Measurements from ENCODE around the gene VPS39. TPM values are rescaled to one million over a fixed set of nuclear protein-coding genes. Genes with fewer than 3 reads are reported as not detected.
A peak's percentile ranks its signal among the peaks of the same experiment; 100 is the strongest.

The VPS39 gene
- total and polyA plus RNA-seq, 12 donors = 24.9 to 55.0 (median 48.9) TPM

GRCh38 chr15:42210696-42211095 is 2.6 kb upstream of the VPS39 start:
- Histone ChIP-seq H3K9me3 (no peaks in the 10 kb centered on the region), H3K27me3 (no peaks in the 10 kb centered on the region), H3K4me3 (no peak overlapping the region), H3K4me1 (peaks cover 2 to 26% (median 20%) of the 10 kb centered on the region in 9 donors), H3K27ac (no peak overlapping the region), H3K36me3 (peaks cover 0 to 71% (median 22%) of the 10 kb centered on the region in 9 donors)
- WGBS, 2 donors = 95 to 96% methylated on average over 4 of the region's 4 CpGs
- TF ChIP-seq CTCF (IDR thresholded peaks at IDR 0.05) = no peak
- intact Hi-C loops (cut with DNase I) = no loop called here
- ATAC-seq (no peak), DNase-seq (no peak)

GRCh38 chr15:42206406-42206805 is 1.7 kb downstream of the VPS39 start:
- intact Hi-C loops (cut with DNase I) = no loop called here
- peaks cover 2 to 31% (median 21%) of the 10 kb centered on the region in 9 donors for H3K4me1 ChIP-seq
- 78 to 82% methylated on average over 4 of the region's 4 CpGs for WGBS, 2 donors
- no peaks in the 10 kb centered on the region for H3K9me3 ChIP-seq
- TF ChIP-seq CTCF (IDR thresholded peaks at IDR 0.05) = no peak
- DNase-seq (no peak), ATAC-seq (no peak)
- H3K27ac ChIP-seq = no peak overlapping the region
- H3K4me3 ChIP-seq = peak overlapping the region in 1 of 10 donors; percentile 73
- no peaks in the 10 kb centered on the region for H3K27me3 ChIP-seq
- H3K36me3 ChIP-seq = peaks cover 0 to 41% (median 14%) of the 10 kb centered on the region in 9 donors

GRCh38 chr15:42203891-42204290 is 4.2 kb downstream of the VPS39 start:
- WGBS, 2 donors = 91% methylated on average over 3 of the region's 3 CpGs

GRCh38 chr15:42202653-42203052 is 5.5 kb downstream of the VPS39 start:
- 65 to 71% methylated on average over 2 of the region's 2 CpGs for WGBS, 2 donors
- no peak overlapping the region for H3K4me3 ChIP-seq
- DNase-seq = no peak
- TF ChIP-seq CTCF (IDR thresholded peaks at IDR 0.05) = no peak
- H3K9me3 ChIP-seq = no peaks in the 10 kb centered on the region
- peaks cover 0 to 45% (median 12%) of the 10 kb centered on the region in 9 donors for H3K36me3 ChIP-seq
- H3K27me3 ChIP-seq = no peaks in the 10 kb centered on the region
- no peak overlapping the region for H3K27ac ChIP-seq
- intact Hi-C loops (cut with DNase I) = no loop called here
- peaks cover 2 to 26% (median 19%) of the 10 kb centered on the region in 9 donors for H3K4me1 ChIP-seq
- no peak for ATAC-seq

More at GRCh38 chr15:42203891-42204290, 4.2 kb downstream of the VPS39 start:
- Histone ChIP-seq H3K4me3 (no peak overlapping the region), H3K4me1 (peaks cover 2 to 31% (median 21%) of the 10 kb centered on the region in 9 donors), H3K27ac (no peak overlapping the region), H3K27me3 (no peaks in the 10 kb centered on the region), H3K9me3 (no peaks in the 10 kb centered on the region), H3K36me3 (peaks cover 0 to 33% (median 6%) of the 10 kb centered on the region in 9 donors)
- no peak for TF ChIP-seq CTCF (IDR thresholded peaks at IDR 0.05)
- no peak for DNase-seq
- intact Hi-C loops (cut with DNase I) = no loop called here
- no peak for ATAC-seq

Data from heart right ventricle (tissue), 16 donors.